SK-N-SH treated with all-trans-retinoic acid at 6 μM for 48 hours (cell line): ENCODE data around the gene CERT1.

ENCODE experiments used
- ATAC-seq: fragments of 200-7000 bp; cut with Tn5 transposase; 3 replicates; pipeline ENCODE4 v1.9.1; 2020; ENCODE audit warnings: mild to moderate bottlenecking, moderate library complexity
- ARNTL ChIP-seq: fragments of 450-650 bp; formaldehyde crosslinking; IDR thresholded peaks from 2 replicates; pipeline ENCODE4 v1.5.0; 2020; ENCODE audit warnings: low read depth, mild to moderate bottlenecking, moderate library complexity, borderline replicate concordance
- CSDC2 ChIP-seq: fragments of 250-450 bp; sonication (Bioruptor Pico); IDR thresholded peaks from 2 replicates; pipeline ENCODE4 v1.5.0; 2020; ENCODE audit warnings: mild to moderate bottlenecking, moderate library complexity
- CSRNP3 ChIP-seq: fragments of 250-450 bp; sonication (Bioruptor Pico); IDR thresholded peaks from 2 replicates; pipeline ENCODE4 v1.5.1; 2021; ENCODE audit warnings: mild to moderate bottlenecking, moderate library complexity
- ESRRG ChIP-seq: fragments of 250-450 bp; sonication (Bioruptor Pico); IDR thresholded peaks from 2 replicates; pipeline ENCODE4 v1.6.1; 2021; ENCODE audit warnings: mild to moderate bottlenecking
- GLIS3 ChIP-seq: fragments of 250-450 bp; sonication (Bioruptor Pico); IDR thresholded peaks from 2 replicates; pipeline ENCODE4 v1.5.0; 2020; ENCODE audit warnings: mild to moderate bottlenecking, moderate library complexity
- ISL1 ChIP-seq: fragments of 250-450 bp; sonication (Bioruptor Pico); IDR thresholded peaks from 2 replicates; pipeline ENCODE4 v2.1.2; 2022; ENCODE audit warnings: mild to moderate bottlenecking, moderate library complexity
- OSR1 ChIP-seq: fragments of 250-450 bp; sonication (Bioruptor Pico); IDR thresholded peaks from 2 replicates; pipeline ENCODE4 v1.8.0; 2022; ENCODE audit warnings: moderate library complexity, mild to moderate bottlenecking, inconsistent platforms
- PATZ1 ChIP-seq: fragments of 250-450 bp; sonication (Bioruptor Pico); IDR thresholded peaks from 2 replicates; pipeline ENCODE4 v1.8.0; 2020; ENCODE audit warnings: mild to moderate bottlenecking, moderate library complexity, borderline replicate concordance
- PPARA ChIP-seq: fragments of 250-450 bp; sonication (Bioruptor Pico); IDR thresholded peaks from 2 replicates; pipeline ENCODE4 v1.5.0; 2020; ENCODE audit warnings: mild to moderate bottlenecking, borderline replicate concordance
- RARB ChIP-seq: fragments of 250-450 bp; sonication (Bioruptor Pico); IDR thresholded peaks from 2 replicates; pipeline ENCODE4 v1.8.0; 2021; ENCODE audit warnings: mild to moderate bottlenecking, moderate library complexity
- SNAI2 ChIP-seq: fragments of 250-450 bp; sonication (Bioruptor Pico); IDR thresholded peaks from 2 replicates; pipeline ENCODE4 v1.5.0; 2020; ENCODE audit warnings: mild to moderate bottlenecking, moderate library complexity
- TOX ChIP-seq: fragments of 250-450 bp; sonication (Bioruptor Pico); IDR thresholded peaks from 2 replicates; pipeline ENCODE4 v1.8.0; 2021; ENCODE audit warnings: mild to moderate bottlenecking, moderate library complexity, borderline replicate concordance
- ZC3H10 ChIP-seq: fragments of 250-450 bp; sonication (Bioruptor Pico); IDR thresholded peaks from 2 replicates; pipeline ENCODE4 v1.5.1; 2021; ENCODE audit warnings: mild to moderate bottlenecking, moderate library complexity
- ZFP3 ChIP-seq: fragments of 250-450 bp; sonication (Bioruptor Pico); IDR thresholded peaks from 2 replicates; pipeline ENCODE4 v1.5.0; 2020; ENCODE audit warnings: mild to moderate bottlenecking, moderate library complexity
- ZFP30 ChIP-seq: fragments of 450-650 bp; formaldehyde crosslinking; IDR thresholded peaks from 2 replicates; pipeline ENCODE4 v1.5.0; 2022; ENCODE audit warnings: mild to moderate bottlenecking, moderate library complexity
- ZNF70 ChIP-seq: fragments of 450-650 bp; formaldehyde crosslinking; IDR thresholded peaks from 2 replicates; pipeline ENCODE4 v1.5.0; 2020; ENCODE audit warnings: mild to moderate bottlenecking, moderate library complexity
- ZNF8 ChIP-seq: fragments of 450-650 bp; formaldehyde crosslinking; IDR thresholded peaks from 2 replicates; pipeline ENCODE4 v1.5.0; 2020; ENCODE audit warnings: mild to moderate bottlenecking, moderate library complexity
- TF ChIP-seq, protein P1 (sequence below): fragments of 250-450 bp; sonication (Bioruptor Pico); IDR thresholded peaks from 2 replicates; pipeline ENCODE4 v1.5.0; 2020; ENCODE audit warnings: mild to moderate bottlenecking, moderate library complexity
- TF ChIP-seq, protein P2 (sequence below): fragments of 250-450 bp; sonication (Bioruptor Pico); IDR thresholded peaks from 2 replicates; pipeline ENCODE4 v1.8.0; 2021; ENCODE audit warnings: low read depth, mild to moderate bottlenecking, moderate library complexity, borderline replicate concordance

CERT1 gene

DNA sequence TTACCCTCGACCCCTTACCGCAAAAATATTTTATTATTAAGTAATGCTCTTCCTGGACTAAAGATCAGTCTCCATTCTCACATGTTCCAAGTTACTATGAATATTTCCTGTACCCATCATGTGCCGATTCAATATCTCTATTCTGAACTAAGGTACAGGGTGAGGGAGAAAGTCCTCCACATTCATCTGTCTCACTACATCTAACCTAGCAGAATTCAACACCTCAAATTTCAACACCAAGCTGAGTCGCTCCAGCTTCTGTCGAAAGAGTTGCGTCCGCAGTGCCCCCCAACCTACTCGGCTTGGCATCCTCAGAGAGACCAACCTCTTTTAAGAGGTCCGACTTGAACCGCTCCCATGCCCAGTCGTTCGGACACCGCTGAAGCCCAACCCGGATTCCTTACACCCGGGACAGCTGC lies 1.0 kb downstream of the CERT1 start:
- TF ChIP-seq GLIS3, result no peak
- TF ChIP-seq ZFP3 (CRISPR knock-in tag), result no peak
- no peak for TF ChIP-seq ARNTL (CRISPR knock-in tag)
- TF ChIP-seq ZC3H10 (CRISPR knock-in tag), result no peak
- TF ChIP-seq, protein P1, sequence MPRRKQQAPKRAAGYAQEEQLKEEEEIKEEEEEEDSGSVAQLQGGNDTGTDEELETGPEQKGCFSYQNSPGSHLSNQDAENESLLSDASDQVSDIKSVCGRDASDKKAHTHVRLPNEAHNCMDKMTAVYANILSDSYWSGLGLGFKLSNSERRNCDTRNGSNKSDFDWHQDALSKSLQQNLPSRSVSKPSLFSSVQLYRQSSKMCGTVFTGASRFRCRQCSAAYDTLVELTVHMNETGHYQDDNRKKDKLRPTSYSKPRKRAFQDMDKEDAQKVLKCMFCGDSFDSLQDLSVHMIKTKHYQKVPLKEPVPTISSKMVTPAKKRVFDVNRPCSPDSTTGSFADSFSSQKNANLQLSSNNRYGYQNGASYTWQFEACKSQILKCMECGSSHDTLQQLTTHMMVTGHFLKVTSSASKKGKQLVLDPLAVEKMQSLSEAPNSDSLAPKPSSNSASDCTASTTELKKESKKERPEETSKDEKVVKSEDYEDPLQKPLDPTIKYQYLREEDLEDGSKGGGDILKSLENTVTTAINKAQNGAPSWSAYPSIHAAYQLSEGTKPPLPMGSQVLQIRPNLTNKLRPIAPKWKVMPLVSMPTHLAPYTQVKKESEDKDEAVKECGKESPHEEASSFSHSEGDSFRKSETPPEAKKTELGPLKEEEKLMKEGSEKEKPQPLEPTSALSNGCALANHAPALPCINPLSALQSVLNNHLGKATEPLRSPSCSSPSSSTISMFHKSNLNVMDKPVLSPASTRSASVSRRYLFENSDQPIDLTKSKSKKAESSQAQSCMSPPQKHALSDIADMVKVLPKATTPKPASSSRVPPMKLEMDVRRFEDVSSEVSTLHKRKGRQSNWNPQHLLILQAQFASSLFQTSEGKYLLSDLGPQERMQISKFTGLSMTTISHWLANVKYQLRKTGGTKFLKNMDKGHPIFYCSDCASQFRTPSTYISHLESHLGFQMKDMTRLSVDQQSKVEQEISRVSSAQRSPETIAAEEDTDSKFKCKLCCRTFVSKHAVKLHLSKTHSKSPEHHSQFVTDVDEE (CRISPR knock-in tag), result no peak
- TF ChIP-seq ESRRG (CRISPR knock-in tag), result no peak
- TF ChIP-seq SNAI2 (CRISPR knock-in tag), result no peak
- TF ChIP-seq ZNF8 (CRISPR knock-in tag), result no peak
- no peak for TF ChIP-seq PATZ1 (CRISPR knock-in tag)
- TF ChIP-seq OSR1 (CRISPR knock-in tag), result no peak
- no peak for TF ChIP-seq ISL1 (CRISPR knock-in tag)
- TF ChIP-seq, protein P2, sequence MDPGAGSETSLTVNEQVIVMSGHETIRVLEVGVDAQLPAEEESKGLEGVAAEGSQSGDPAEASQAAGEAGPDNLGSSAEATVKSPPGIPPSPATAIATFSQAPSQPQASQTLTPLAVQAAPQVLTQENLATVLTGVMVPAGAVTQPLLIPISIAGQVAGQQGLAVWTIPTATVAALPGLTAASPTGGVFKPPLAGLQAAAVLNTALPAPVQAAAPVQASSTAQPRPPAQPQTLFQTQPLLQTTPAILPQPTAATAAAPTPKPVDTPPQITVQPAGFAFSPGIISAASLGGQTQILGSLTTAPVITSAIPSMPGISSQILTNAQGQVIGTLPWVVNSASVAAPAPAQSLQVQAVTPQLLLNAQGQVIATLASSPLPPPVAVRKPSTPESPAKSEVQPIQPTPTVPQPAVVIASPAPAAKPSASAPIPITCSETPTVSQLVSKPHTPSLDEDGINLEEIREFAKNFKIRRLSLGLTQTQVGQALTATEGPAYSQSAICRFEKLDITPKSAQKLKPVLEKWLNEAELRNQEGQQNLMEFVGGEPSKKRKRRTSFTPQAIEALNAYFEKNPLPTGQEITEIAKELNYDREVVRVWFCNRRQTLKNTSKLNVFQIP (CRISPR knock-in tag), result no peak
- ATAC-seq, result peak; percentile 49

- no peak for ATAC-seq
- no peak for TF ChIP-seq PPARA (CRISPR knock-in tag)
- TF ChIP-seq ARNTL (CRISPR knock-in tag), result no peak
- TF ChIP-seq CSDC2 (CRISPR knock-in tag), result no peak
- no peak for TF ChIP-seq CSRNP3 (CRISPR knock-in tag)
- no peak for TF ChIP-seq ISL1 (CRISPR knock-in tag)
- TF ChIP-seq SNAI2 (CRISPR knock-in tag), result no peak
- TF ChIP-seq ESRRG (CRISPR knock-in tag), result no peak
- no peak for TF ChIP-seq ZFP3 (CRISPR knock-in tag)
- TF ChIP-seq ZNF70 (CRISPR knock-in tag), result no peak
- TF ChIP-seq PATZ1 (CRISPR knock-in tag), result no peak
- TF ChIP-seq ZFP30 (CRISPR knock-in tag), result no peak
- no peak for TF ChIP-seq RARB (CRISPR knock-in tag)
- TF ChIP-seq, protein P2 (CRISPR knock-in tag), result no peak
- TF ChIP-seq, protein P1 (CRISPR knock-in tag), result no peak
- no peak for TF ChIP-seq TOX (CRISPR knock-in tag)
- TF ChIP-seq, all 23 proteins: peak for 0
Observed at GRCh38 chr5:75509956-75510355, 1.5 kb downstream of the CERT1 start.
